SK-N-SH (cell line): ENCODE data around the gene GLT6D1. TPM values are rescaled to one million over a fixed set of nuclear protein-coding genes. Genes with fewer than 3 reads are reported as not detected.

Experiments used
- CTCF ChIA-PET: fragments of 300-600, 350-600 bp; formaldehyde crosslinking; extraction: SDS; loops from one replicate; lab custom pipeline; 2021; lab: Yijun Ruan, JAX
- POLR2A ChIA-PET: fragments of 350-600 bp; sonication (Branson Sonifier 250); formaldehyde crosslinking; extraction: SDS; loops from one replicate; lab custom pipeline; 2020; ENCODE audit warnings: antibody characterized with exemption, inconsistent platforms; lab: Yijun Ruan, JAX
- DNase-seq: peaks from one replicate; pipeline ENCODE4 v3.0.0; 2012
- H2AFZ ChIP-seq: fragments of 200-600 bp; sonication (generic); 2 replicates; pipeline ENCODE4 v1.8.1; 2016; ENCODE audit warnings: antibody characterized with exemption, mild to moderate bottlenecking, low read depth
- H3F3A ChIP-seq: fragments of 200-600 bp; sonication (generic); replicated peaks from 2 replicates; pipeline ENCODE3; 2016; ENCODE audit warnings: antibody characterized with exemption, mild to moderate bottlenecking; ENCODE audit not compliant: insufficient read depth
- H3K27ac ChIP-seq, 2 experiments: fragments of 200-500 bp in 1 of 2; fragments of 200-600 bp in 1 of 2; sonication (Bioruptor generic) in 1 of 2; sonication (generic), shearing (Covaris generic) in 1 of 2; 2 replicates each; pipeline versions ENCODE4 v1.5.1 to v1.6.1; 2014 to 2016; ENCODE audit warnings: low read depth in 2 of 2, inconsistent platforms in 1 of 2, low read length in 1 of 2, mild to moderate bottlenecking in 1 of 2, mixed read lengths in 1 of 2
- H3K27me3 ChIP-seq: fragments of 200-600 bp; sonication (generic), shearing (Covaris generic); 2 replicates; pipeline ENCODE4 v1.6.1; 2016; ENCODE audit warnings: mixed run types; ENCODE audit not compliant: insufficient read depth
- H3K36me3 ChIP-seq, 2 experiments: fragments of 200-500 bp in 1 of 2; fragments of 200-600 bp in 1 of 2; sonication (Bioruptor generic) in 1 of 2; sonication (generic) in 1 of 2; replicated peaks in 1 of 2; 2 replicates each; pipeline versions ENCODE3 to v1.5.1; 2014 to 2016; ENCODE audit warnings: low read length in 1 of 2, mild to moderate bottlenecking in 1 of 2; ENCODE audit not compliant: insufficient read depth in 2 of 2, control insufficient read depth in 1 of 2
- H3K4me1 ChIP-seq, 2 experiments: fragments of 200-500 bp in 1 of 2; fragments of 200-600 bp in 1 of 2; sonication (Bioruptor generic) in 1 of 2; sonication (generic), shearing (Covaris generic) in 1 of 2; 2 replicates each; pipeline versions ENCODE4 v1.5.1 to v1.6.1; 2014 to 2016; ENCODE audit warnings: low read depth in 1 of 2, low read length in 1 of 2, mixed run types in 1 of 2; ENCODE audit not compliant: insufficient read depth in 2 of 2, control insufficient read depth in 1 of 2
- H3K4me2 ChIP-seq: fragments of 200-600 bp; sonication (generic), shearing (Covaris generic); 2 replicates; pipeline ENCODE4 v1.6.1; 2017; ENCODE audit warnings: mixed run types
- H3K4me3 ChIP-seq, 2 experiments: fragments of 200-500 bp in 1 of 2; fragments of 200-600 bp in 1 of 2; sonication (Bioruptor generic) in 1 of 2; sonication (generic), shearing (Covaris generic) in 1 of 2; 2 replicates each; pipeline versions ENCODE4 v1.5.1 to v1.8.1; 2014 to 2016; ENCODE audit warnings: low read depth in 2 of 2, inconsistent platforms in 1 of 2, low read length in 1 of 2, mild to moderate bottlenecking in 1 of 2, mixed read lengths in 1 of 2, moderate library complexity in 1 of 2
- H3K79me2 ChIP-seq: fragments of 200-600 bp; sonication (generic); 2 replicates; pipeline ENCODE4 v1.8.1; 2017; ENCODE audit warnings: mild to moderate bottlenecking; ENCODE audit not compliant: insufficient read depth
- H3K9ac ChIP-seq: fragments of 200-600 bp; sonication (generic); 2 replicates; pipeline ENCODE4 v1.6.1; 2017; ENCODE audit warnings: mixed run types
- H3K9me2 ChIP-seq: fragments of 200-600 bp; sonication (generic); 2 replicates; pipeline ENCODE4 v1.6.1; 2017; ENCODE audit warnings: mixed run types
- H3K9me3 ChIP-seq: fragments of 200-600 bp; sonication (generic); 2 replicates; pipeline ENCODE4 v1.6.1; 2017; ENCODE audit warnings: mixed run types, mild to moderate bottlenecking, moderate library complexity
- H4K20me1 ChIP-seq: fragments of 200-600 bp; sonication (generic); 2 replicates; pipeline ENCODE4 v1.6.1; 2017; ENCODE audit warnings: mild to moderate bottlenecking, mixed run types; ENCODE audit not compliant: insufficient read depth
- CHD2 ChIP-seq: fragments of 150-350 bp; IDR thresholded peaks from 2 replicates; pipeline ENCODE4 v1.6.1; 2018; ENCODE audit warnings: low read length; ENCODE audit not compliant: partially characterized antibody
- FOXJ3 ChIP-seq: sonication (generic); formaldehyde crosslinking; IDR thresholded peaks from 2 replicates; pipeline ENCODE4 v1.5.1; 2020; ENCODE audit warnings: mild to moderate bottlenecking, missing genetic modification reagents
- FOXM1 ChIP-seq: IDR thresholded peaks from 2 replicates; pipeline ENCODE4 v1.4.0; 2012; ENCODE audit warnings: low read depth, mild to moderate bottlenecking
- GATA2 ChIP-seq: sonication (generic); formaldehyde crosslinking; IDR thresholded peaks from 2 replicates; pipeline ENCODE4 v1.5.0; 2020; ENCODE audit warnings: mild to moderate bottlenecking, missing genetic modification reagents
- IRF3 ChIP-seq: fragments of 150-350 bp; IDR thresholded peaks from 2 replicates; pipeline ENCODE4 v1.6.1; 2016; ENCODE audit warnings: mild to moderate bottlenecking, low read depth, low read length
- MEF2A ChIP-seq: IDR thresholded peaks from 2 replicates; pipeline ENCODE4 v1.4.0; 2012; ENCODE audit warnings: low read depth, borderline replicate concordance
- NFIC ChIP-seq: IDR thresholded peaks from 2 replicates; pipeline ENCODE4 v1.4.0; 2012; ENCODE audit warnings: borderline replicate concordance
- NRF1 ChIP-seq: IDR thresholded peaks from 2 replicates; pipeline ENCODE4 v1.6.1; 2012; ENCODE audit warnings: low read depth, mild to moderate bottlenecking, low read length
- PBX3 ChIP-seq: IDR thresholded peaks from 2 replicates; pipeline ENCODE4; 2012
- REST ChIP-seq: IDR thresholded peaks from 2 replicates; pipeline ENCODE4 v1.6.1; 2012; ENCODE audit warnings: mild to moderate bottlenecking, low read depth, low read length, moderate library complexity
- RFX5 ChIP-seq: IDR thresholded peaks from 2 replicates; pipeline ENCODE4 v1.6.1; 2012; ENCODE audit warnings: mild to moderate bottlenecking, improper control_type of control experiment, low read length
- TCF12 ChIP-seq: IDR thresholded peaks from 2 replicates; pipeline ENCODE4 v1.4.0; 2012
- USF1 ChIP-seq: IDR thresholded peaks from 2 replicates; pipeline ENCODE4 v1.4.0; 2012; ENCODE audit warnings: low read depth, borderline replicate concordance
- YY1 ChIP-seq: IDR thresholded peaks from 2 replicates; pipeline ENCODE4 v1.4.0; 2012; ENCODE audit warnings: low read depth, mild to moderate bottlenecking
- WGBS: methylation state at CpG from one replicate; pipeline ENCODE4 v1.1.6; 2017; ENCODE audit warnings: low lambda C conversion rate; 5-methylcytosine and 5-hydroxymethylcytosine counted together
- polyA plus RNA-seq, 3 experiments: library from polyadenylated mRNA; depleted of rRNA; stranded (reverse); fragments of >200 nt; gene quantifications; 2 replicates each; pipeline ENCODE4 v1.2.3, GENCODE V29; 2012
- TF ChIP-seq, protein P1 (sequence below): fragments of 150-350 bp; IDR thresholded peaks from 2 replicates; pipeline ENCODE4 v1.6.1; 2017; ENCODE audit warnings: antibody characterized with exemption, low read length, low read depth, borderline replicate concordance
- TF ChIP-seq, protein P2 (sequence below): IDR thresholded peaks from 2 replicates; pipeline ENCODE4 v1.4.0; 2012; ENCODE audit warnings: low read depth

GLT6D1 gene
- polyA plus RNA-seq, 1 of the 3 experiments (the other 2 are of a cell fraction) = not detected

DNA sequence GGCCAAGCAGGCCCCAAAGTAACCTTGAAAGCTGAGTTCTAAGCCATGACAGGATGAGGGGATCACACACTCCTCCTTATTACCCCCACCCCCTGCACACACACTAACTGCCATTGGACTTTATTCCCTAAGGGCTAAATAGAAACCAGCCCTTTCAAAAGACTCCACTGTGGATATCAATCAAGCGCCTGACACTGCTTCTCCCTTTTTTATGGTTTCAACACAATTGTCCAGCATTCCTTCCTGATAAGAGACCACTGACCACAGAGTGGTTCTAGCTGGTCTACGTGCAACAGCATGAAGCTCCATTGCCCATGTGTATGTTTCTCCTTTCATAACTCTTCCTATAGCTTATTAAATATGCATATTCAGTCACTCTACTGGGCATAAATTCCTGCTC, 43.1 kb downstream of the GLT6D1 start:
- 13% methylated on average over 2 of the region's 2 CpGs for WGBS
- DNase-seq = no peak
- Histone ChIP-seq H3F3A (no peaks in the 10 kb centered on the region), H3K9ac (no peak overlapping the region), H3K4me3 (no peak overlapping the region), H3K4me2 (no peak overlapping the region), H4K20me1 (no peaks in the 10 kb centered on the region), H3K36me3 (no peaks in the 10 kb centered on the region), H3K9me3 (no peaks in the 10 kb centered on the region)
- ChIA-PET CTCF (interaction anchor here (0.5 to 1.4 kb wide), 2 partner anchors 34 to 349 kb away, joined by 3 read pairs; no protein-coding TSS in a partner anchor), POLR2A (no interaction called here)
- no peak for TF ChIP-seq YY1
- no peak for TF ChIP-seq NRF1
- no peak for TF ChIP-seq GATA2
- TF ChIP-seq IRF3 = no peak
- TF ChIP-seq PBX3 = no peak
- no peak for TF ChIP-seq TCF12
- TF ChIP-seq FOXM1 = no peak
- TF ChIP-seq USF1 = no peak
- TF ChIP-seq NFIC = no peak
- TF ChIP-seq CHD2 = no peak
- TF ChIP-seq, protein P1, sequence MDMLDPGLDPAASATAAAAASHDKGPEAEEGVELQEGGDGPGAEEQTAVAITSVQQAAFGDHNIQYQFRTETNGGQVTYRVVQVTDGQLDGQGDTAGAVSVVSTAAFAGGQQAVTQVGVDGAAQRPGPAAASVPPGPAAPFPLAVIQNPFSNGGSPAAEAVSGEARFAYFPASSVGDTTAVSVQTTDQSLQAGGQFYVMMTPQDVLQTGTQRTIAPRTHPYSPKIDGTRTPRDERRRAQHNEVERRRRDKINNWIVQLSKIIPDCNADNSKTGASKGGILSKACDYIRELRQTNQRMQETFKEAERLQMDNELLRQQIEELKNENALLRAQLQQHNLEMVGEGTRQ = no peak
- TF ChIP-seq, protein P2, sequence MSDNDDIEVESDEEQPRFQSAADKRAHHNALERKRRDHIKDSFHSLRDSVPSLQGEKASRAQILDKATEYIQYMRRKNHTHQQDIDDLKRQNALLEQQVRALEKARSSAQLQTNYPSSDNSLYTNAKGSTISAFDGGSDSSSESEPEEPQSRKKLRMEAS = no peak
- TF ChIP-seq REST = no peak
- TF ChIP-seq FOXJ3 = no peak
- no peak for TF ChIP-seq RFX5
- TF ChIP-seq MEF2A = no peak
- TF ChIP-seq, all 33 proteins: peak for 0
- no peak overlapping the region for H3K27ac ChIP-seq
- no peaks in the 10 kb centered on the region for H3K9me2 ChIP-seq
- H3K27me3 ChIP-seq = no peaks in the 10 kb centered on the region
- H3K79me2 ChIP-seq = no peaks in the 10 kb centered on the region
- peaks cover 0 to 4% of the 10 kb centered on the region in 2 experiments; a peak in 1 of 4 replicates for H3K4me1 ChIP-seq
- H2AFZ ChIP-seq = no peak overlapping the region
